B cell (primary cell): ENCODE measurements around the gene CRYBA1.

Source experiments
- CTCF ChIP-seq: fragments of 200-600 bp; IDR thresholded peaks from one replicate; pipeline ENCODE4 v1.8.0; 2022; ENCODE audit warnings: antibody characterized with exemption, mild to moderate bottlenecking
- EZH2 ChIP-seq: IDR thresholded peaks from 2 replicates; pipeline ENCODE4 v1.6.1; 2012; ENCODE audit warnings: borderline replicate concordance, low read depth, mild to moderate bottlenecking, moderate library complexity, low read length; ENCODE audit not compliant: insufficient read depth, poor library complexity, severe bottlenecking

- no peak for TF ChIP-seq CTCF
- no peak for TF ChIP-seq EZH2
Observed at GRCh38 chr17:29263916-29264315, 17.3 kb downstream of the CRYBA1 start.
